Measurements from ENCODE around the gene ANO3. TPM values are rescaled to one million over a fixed set of nuclear protein-coding genes. Genes with fewer than 3 reads are reported as not detected.

ANO3 gene
- total and polyA plus RNA-seq, 2 donors (not counting 3 experiments of a cell fraction or from before 2014, with no cell fraction given) = not detected

- Histone ChIP-seq H3K4me2 (ENCODE audit: insufficient read depth, low read length) (no peak overlapping the region), H3K9ac (replicated peaks; ENCODE audit: extremely low read depth, insufficient read depth, low read length) (no peak overlapping the region), H3K27ac (ENCODE audit: insufficient read depth, low read depth, low read length) (no peak overlapping the region), H3K36me3 (ENCODE audit: control insufficient read depth in 2 of 2, extremely low read depth in 1 of 2, insufficient read depth in 2 of 2, low read length in 2 of 2) (no peaks in the 10 kb centered on the region), H3K9me1 (replicated peaks; ENCODE audit: control insufficient read depth, extremely low read depth, insufficient read depth, low read length) (no peaks in the 10 kb centered on the region), H3K27me3 (ENCODE audit: control insufficient read depth in 2 of 2, insufficient read depth in 2 of 2, low read length in 2 of 2) (no peaks in the 10 kb centered on the region), H3K4me3 (replicated peaks in 1 of 3; ENCODE audit: insufficient read depth in 1 of 3, low read depth in 1 of 3, low read length in 3 of 3) (no peak overlapping the region), H2AFZ (ENCODE audit: low read depth, low read length) (no peak overlapping the region), H3K4me1 (ENCODE audit: control insufficient read depth, extremely low read depth, insufficient read depth, low read length) (no peaks in the 10 kb centered on the region), H3K9me3 (replicated peaks; ENCODE audit: control insufficient read depth, insufficient read depth, low read length) (no peaks in the 10 kb centered on the region), H4K20me1 (replicated peaks; ENCODE audit: control insufficient read depth, extremely low read depth, insufficient read depth, low read length) (no peaks in the 10 kb centered on the region), H3K79me2 (ENCODE audit: control insufficient read depth, insufficient read depth, low read length) (no peaks in the 10 kb centered on the region)
- FAIRE-seq = no peak
- dilution Hi-C loops (cut with MboI; ENCODE audit: extremely low pct_ligation_motif_present, low sequenced_read_pairs) (no loop called here), intact Hi-C loops (cut with micrococcal nuclease) (no loop called here)
- BruUV-seq (replicated peaks) = no TSS peak
- CTCF ChIA-PET = no interaction called here
- POLR2A ChIA-PET = no interaction called here
- no peak for DNase-seq (ENCODE audit: low read depth, low spot score)
- TF ChIP-seq POLR2A (IDR thresholded peaks at IDR 0.05; ENCODE audit: low read depth, low read length) = no peak
- TF ChIP-seq JUN (IDR thresholded peaks at IDR 0.05; ENCODE audit: borderline replicate concordance, insufficient read depth, insufficient read length, low read depth) = no peak
- TF ChIP-seq FOS (IDR thresholded peaks at IDR 0.05; ENCODE audit: borderline replicate concordance, insufficient read depth, low read length) = no peak
- no peak for TF ChIP-seq CTCF (IDR thresholded peaks at IDR 0.05; ENCODE audit: extremely low read depth in 1 of 2, insufficient read depth in 1 of 2, low read depth in 1 of 2, low read length in 2 of 2)
- no peak for TF ChIP-seq MAX (IDR thresholded peaks at IDR 0.05; ENCODE audit: insufficient read depth, insufficient read length)
- no peak for TF ChIP-seq GATA2 (IDR thresholded peaks at IDR 0.05; ENCODE audit: insufficient read depth, insufficient read length, low read depth, low read length)
- no peak for TF ChIP-seq EZH2 (IDR thresholded peaks at IDR 0.05; ENCODE audit: borderline replicate concordance, low read depth, low read length, severe bottlenecking)
- no peak for TF ChIP-seq POLR2AphosphoS5 (IDR thresholded peaks at IDR 0.05; ENCODE audit: insufficient read depth, low read depth, low read length)
These were observed 145.5 kb downstream of the ANO3 start for GRCh38 chr11:26477396-26477795.

All from endothelial cell of umbilical vein (primary cell).